ENCODE measurements around the gene PHPT1.

PHPT1 gene

GRCh38 chr9:136888454-136888853 lies 39.2 kb downstream of the PHPT1 start:
- TF ChIP-seq CTCF (IDR thresholded peaks at IDR 0.05; ENCODE audit: low read depth, low read length) = no peak
- no peak overlapping the region for H3K4me3 ChIP-seq (ENCODE audit: low read depth, low read length)

DNA sequence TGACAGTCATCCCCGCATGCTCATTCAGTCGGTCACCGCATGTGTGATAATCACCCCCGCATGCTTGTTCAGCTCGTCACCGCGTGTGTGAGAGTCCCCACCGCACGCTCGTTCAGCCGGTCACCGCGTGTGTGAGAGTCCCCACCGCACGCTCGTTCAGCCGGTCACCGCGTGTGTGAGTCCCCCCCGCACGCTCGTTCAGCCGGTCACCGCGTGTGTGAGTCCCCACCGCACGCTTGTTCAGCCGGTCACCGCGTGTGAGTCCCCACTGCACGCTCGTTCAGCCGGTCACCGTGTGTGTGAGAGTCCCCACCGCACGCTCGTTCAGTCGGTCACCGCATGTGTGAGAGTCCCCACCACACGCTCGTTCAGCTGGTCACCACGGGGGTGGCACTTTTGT lies 40.6 kb downstream of the PHPT1 start:
- H3K4me3 ChIP-seq (ENCODE audit: low read depth, low read length) = no peak overlapping the region
- no peak for TF ChIP-seq CTCF (IDR thresholded peaks at IDR 0.05; ENCODE audit: low read depth, low read length)

GRCh38 chr9:136890661-136891060 lies 41.5 kb downstream of the PHPT1 start:
- TF ChIP-seq CTCF (IDR thresholded peaks at IDR 0.05; ENCODE audit: low read depth, low read length) = no peak
- H3K4me3 ChIP-seq (ENCODE audit: low read depth, low read length) = no peak overlapping the region

GRCh38 chr9:136896027-136896426 lies 46.8 kb downstream of the PHPT1 start:
- no peak for TF ChIP-seq CTCF (IDR thresholded peaks at IDR 0.05; ENCODE audit: low read depth, low read length)
- no peak overlapping the region for H3K4me3 ChIP-seq (ENCODE audit: low read depth, low read length)

DNA sequence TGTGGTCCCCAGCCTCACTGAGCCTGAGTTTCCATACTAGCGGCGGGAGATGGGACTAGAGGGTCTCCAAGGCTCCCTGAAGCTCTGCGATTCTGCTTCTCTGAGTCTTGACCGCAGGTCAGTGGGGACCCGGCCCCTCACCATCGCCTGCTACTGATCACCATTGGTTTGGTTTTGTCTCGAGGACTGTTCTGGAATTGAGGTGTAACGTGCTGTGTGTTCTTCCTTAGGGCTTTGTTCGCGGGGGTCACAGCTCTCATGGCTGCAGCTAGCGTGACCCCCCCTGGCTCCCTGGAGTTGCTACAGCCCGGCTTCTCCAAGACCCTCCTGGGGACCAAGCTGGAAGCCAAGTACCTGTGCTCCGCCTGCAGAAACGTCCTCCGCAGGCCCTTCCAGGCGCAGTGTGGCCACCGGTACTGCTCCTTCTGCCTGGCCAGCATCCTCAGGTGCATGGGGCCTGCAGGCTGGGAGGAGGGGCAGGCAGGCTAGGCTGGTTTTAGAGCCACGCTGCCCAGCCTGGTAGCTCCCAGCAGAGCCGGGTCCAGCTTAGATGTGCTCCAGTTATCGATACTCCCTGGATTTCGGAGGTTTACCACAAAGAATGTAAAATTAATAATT lies 49.4 kb downstream of the PHPT1 start:
- H3K4me3 ChIP-seq (ENCODE audit: low read depth, low read length) = no peak overlapping the region
- no peak for TF ChIP-seq CTCF (IDR thresholded peaks at IDR 0.05; ENCODE audit: low read depth, low read length)

DNA sequence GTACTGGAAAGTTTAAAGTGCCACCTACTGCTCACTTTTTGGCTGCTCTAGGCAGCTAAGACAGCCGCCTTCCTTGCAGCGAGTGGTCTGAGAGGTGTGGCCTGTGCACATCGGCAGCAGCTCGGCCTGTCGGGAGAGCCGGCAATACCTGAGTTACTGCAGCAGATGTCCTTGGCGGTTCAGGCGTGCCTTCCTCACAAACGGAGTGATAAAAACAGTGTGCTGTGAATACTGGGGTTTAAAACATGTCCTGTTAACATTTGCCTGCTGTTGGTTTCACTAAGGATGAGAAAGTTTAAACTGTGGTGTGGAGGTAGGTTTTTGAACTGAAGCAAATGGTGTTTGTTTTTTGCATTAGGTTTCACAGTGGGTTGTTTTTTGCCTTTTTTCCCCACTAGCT lies 50.0 kb downstream of the PHPT1 start:
- TF ChIP-seq CTCF (IDR thresholded peaks at IDR 0.05; ENCODE audit: low read depth, low read length) = no peak
- no peak overlapping the region for H3K4me3 ChIP-seq (ENCODE audit: low read depth, low read length)

- TF ChIP-seq CTCF (IDR thresholded peaks at IDR 0.05; ENCODE audit: low read depth, low read length) = no peak
- H3K4me3 ChIP-seq (ENCODE audit: low read depth, low read length) = no peak overlapping the region
Measured at GRCh38 chr9:136900556-136900955, 51.3 kb downstream of the PHPT1 start.
